HUES6 (cell line): ENCODE data around the gene LIPE.

Source experiments
- H3K27ac ChIP-seq: 2 replicates; pipeline ENCODE4 v1.7.0; 2013; ENCODE audit warnings: low read depth, mild to moderate bottlenecking, low read length, inconsistent platforms
- H3K27me3 ChIP-seq: 2 replicates; pipeline ENCODE4 v1.6.1; 2013; ENCODE audit warnings: low read length; ENCODE audit not compliant: control insufficient read depth, insufficient read depth
- H3K36me3 ChIP-seq: 2 replicates; pipeline ENCODE4 v1.6.1; 2013; ENCODE audit warnings: low read length; ENCODE audit not compliant: control insufficient read depth, insufficient read depth
- H3K4me1 ChIP-seq: 2 replicates; pipeline ENCODE4 v1.6.1; 2013; ENCODE audit warnings: low read length; ENCODE audit not compliant: control insufficient read depth, insufficient read depth
- H3K4me3 ChIP-seq: 2 replicates; pipeline ENCODE4 v1.5.1; 2013; ENCODE audit warnings: low read depth, low read length
- H3K9ac ChIP-seq: one replicate; pipeline ENCODE4 v1.6.1; 2013; ENCODE audit warnings: mild to moderate bottlenecking, low read length
- H3K9me3 ChIP-seq: 2 replicates; pipeline ENCODE4 v1.6.1; 2013; ENCODE audit warnings: low read depth, low read length; ENCODE audit not compliant: control insufficient read depth, insufficient read depth

LIPE gene

DNA sequence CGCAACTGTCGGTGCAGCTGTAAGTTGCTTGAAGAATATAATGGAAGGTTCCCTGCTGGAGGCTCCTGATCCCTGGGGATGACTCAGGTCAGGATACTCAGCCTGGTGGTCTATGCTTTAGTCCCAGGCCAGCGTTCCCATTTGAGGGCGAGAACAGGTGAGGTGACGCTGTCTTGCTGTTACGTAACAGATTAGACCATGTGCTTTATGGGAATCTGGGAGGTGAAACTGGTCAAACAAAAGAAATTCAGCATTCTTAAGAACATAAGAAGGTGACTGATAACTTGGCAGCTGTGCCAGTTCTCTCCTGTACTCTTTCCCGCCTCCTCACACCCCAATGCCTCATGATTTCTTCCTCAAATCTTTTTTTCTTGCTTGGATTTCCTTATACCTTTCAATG is 15.6 kb upstream of the LIPE start, which contains the start of gene CXCL17:
Gene CXCL17 (minus strand): TSS at position 114 of the 400 bp plus-strand sequence. CDS start 114 bp downstream, outside the sequence.
- Histone ChIP-seq H3K27me3 (peaks cover 18% of the 10 kb centered on the region), H3K36me3 (no peaks in the 10 kb centered on the region), H3K27ac (no peak within 1 kb of the TSS), H3K9ac (no peak within 1 kb of the TSS), H3K4me3 (no peak within 1 kb of the TSS), H3K4me1 (peaks cover 9% of the 10 kb centered on the region), H3K9me3 (no peaks in the 10 kb centered on the region)

DNA sequence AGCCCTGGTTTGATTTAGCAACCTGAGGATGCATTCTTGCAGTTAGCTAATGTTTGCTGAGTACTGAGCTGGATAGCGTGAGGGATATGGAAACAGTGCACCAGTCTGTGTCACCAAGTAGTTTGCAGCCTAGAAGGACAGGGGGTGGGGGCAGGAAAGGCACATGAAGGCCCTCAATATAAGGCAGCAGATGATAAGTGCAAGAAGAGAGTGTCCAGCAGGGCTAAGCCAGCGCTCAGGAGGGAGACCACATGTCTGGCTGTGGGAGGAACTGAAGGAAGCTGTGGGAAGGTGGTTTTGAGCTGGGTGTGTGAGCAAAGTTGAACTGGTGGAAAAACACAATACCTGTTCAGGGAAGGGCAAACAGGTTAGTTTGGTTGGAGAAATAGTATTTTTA is 13.9 kb upstream of the LIPE start:
- Histone ChIP-seq H3K27ac (no peak overlapping the region), H3K4me1 (peaks cover 9% of the 10 kb centered on the region), H3K9ac (no peak overlapping the region), H3K27me3 (peaks cover 18% of the 10 kb centered on the region), H3K9me3 (no peaks in the 10 kb centered on the region), H3K36me3 (no peaks in the 10 kb centered on the region), H3K4me3 (no peak overlapping the region)

DNA sequence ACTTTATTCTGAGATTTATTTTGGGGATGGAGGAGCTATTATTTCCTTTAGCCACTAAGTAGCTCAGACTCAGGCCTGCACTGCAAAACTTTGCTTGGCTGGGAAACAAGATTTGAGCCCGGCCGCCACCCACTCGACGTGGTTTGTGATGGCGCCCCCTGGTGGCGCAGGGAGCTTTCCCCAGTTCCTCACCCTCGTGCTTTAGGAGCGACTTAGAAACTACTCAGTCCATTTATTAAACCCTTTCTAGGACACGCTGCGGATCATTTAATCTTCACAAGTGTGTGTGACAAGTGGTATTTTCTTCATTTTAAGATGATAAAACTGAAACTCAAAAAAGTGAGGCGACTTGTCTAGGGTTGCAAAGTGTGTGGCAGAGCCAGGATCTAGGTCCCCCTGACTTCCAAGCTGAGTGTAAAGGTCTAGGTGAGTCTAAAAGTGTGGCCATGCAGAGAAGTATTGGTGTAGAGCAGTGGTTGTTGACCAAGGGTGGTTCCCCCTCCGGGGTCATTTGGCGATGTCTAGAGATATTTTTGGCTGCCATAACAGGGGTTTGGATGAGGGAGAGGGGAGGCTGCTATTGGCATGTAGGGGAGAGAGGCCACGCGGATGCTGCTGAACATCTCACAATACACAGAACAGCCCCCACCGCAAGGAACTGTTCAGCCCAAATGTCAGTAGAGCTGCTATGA is 13.3 kb upstream of the LIPE start:
- Histone ChIP-seq H3K9me3 (no peaks in the 10 kb centered on the region), H3K9ac (no peak overlapping the region)

DNA sequence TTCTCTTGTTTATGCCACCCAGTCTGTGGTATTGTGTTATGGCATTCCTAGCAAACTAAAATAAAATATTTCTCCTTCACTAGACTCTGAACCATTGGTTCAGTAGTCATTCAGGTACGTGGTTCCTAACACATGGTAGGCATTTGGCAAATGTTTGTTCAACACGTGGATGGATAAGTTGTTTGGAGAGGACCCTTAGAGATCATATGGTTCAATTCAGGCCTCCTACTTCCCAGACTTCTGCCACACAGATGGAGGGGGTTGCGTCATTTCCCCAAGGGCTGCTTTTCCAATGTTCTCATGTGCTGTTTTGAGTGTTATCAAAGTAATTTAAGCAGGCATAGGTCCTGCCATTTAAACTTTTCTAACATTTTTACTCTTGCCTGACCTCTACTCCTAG is 8.8 kb upstream of the LIPE start:
- no peaks in the 10 kb centered on the region for H3K9me3 ChIP-seq
- peaks cover 6% of the 10 kb centered on the region for H3K27me3 ChIP-seq
- no peaks in the 10 kb centered on the region for H3K36me3 ChIP-seq
- no peak overlapping the region for H3K9ac ChIP-seq
- H3K4me3 ChIP-seq, result no peak overlapping the region
- no peak overlapping the region for H3K27ac ChIP-seq
- H3K4me1 ChIP-seq, result peaks cover 4% of the 10 kb centered on the region

More for the DNA sequence above, 13.3 kb upstream of the LIPE start:
- Histone ChIP-seq H3K27ac (no peak overlapping the region), H3K4me1 (peaks cover 9% of the 10 kb centered on the region), H3K27me3 (peaks cover 18% of the 10 kb centered on the region), H3K4me3 (no peak overlapping the region), H3K36me3 (no peaks in the 10 kb centered on the region)

DNA sequence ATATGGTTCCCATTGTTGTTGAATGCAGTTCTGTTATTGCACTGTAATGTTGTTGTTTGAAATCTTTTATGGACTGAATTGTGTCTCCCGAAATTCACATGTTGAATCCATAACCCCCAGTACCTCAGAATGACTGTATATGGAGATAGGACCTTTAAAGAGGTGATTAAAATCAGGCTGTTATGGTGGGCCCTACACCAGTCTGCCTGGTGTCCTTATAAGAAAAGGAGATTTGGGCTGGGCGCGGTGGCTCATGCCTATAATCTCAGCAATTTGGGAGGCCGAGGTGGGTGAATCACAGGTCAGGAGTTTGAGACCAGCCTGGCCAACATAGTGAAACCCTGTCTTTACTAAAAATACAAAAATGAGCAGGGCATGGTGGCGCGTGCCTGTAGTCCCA is 8.1 kb upstream of the LIPE start:
- Histone ChIP-seq H3K9me3 (no peaks in the 10 kb centered on the region), H3K9ac (no peak overlapping the region), H3K27me3 (no peaks in the 10 kb centered on the region), H3K36me3 (no peaks in the 10 kb centered on the region), H3K4me3 (no peak overlapping the region), H3K27ac (no peak overlapping the region), H3K4me1 (peaks cover 4% of the 10 kb centered on the region)

DNA sequence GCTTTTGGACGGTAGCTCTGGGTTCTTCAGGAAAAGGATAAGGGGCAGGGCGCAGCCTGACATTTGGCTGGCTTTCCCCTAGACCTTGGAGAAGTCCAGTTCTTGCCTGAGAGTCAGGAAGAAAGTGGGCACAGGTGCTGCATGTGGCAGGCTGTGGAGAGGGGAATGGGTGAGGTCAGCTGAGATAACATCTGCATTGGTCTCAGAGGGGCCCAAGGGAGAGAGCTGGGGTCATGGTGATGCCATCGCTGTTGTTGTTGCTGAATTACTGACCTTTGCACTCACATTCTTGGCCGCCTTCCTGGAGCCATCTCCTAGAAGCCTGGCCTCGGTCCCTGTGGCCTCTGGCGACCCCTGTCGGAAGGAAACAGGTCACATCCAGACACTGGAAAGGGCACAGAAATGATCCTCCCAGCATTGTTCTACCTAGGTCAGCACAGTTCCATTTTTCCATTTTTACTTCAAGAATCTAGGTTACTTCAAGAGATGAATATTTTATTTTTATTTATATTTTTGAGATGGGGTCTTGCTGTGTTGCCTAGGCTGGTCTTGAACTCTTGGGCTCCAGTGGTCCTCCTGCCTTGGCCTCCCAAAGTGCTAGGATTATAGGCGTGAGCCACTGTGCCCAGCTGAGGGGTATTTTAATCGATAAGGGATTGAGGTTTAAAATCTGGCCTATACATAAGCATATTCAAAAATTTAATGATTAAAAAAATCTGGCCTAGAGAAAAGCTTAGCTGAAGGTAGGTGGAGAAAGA is 6.5 kb upstream of the LIPE start:
- no peak overlapping the region for H3K9ac ChIP-seq

DNA sequence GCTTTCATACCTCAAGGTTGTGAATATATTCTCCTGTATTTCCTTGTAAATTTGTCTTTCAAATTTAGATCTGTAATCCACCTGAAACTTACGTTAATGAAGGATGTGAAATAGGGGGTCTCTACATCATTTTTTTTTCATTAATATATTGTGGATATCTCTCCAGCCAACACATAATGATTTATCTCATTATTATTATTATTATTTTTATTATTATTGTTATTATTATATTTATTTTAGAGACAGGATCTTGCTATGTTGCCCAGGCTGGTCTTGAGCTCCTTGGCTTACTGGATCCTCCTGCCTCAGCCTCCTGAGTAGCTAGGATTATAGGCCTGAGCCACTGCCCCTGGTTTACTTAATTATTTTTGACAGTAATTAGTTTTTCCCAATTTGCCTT is 4.3 kb upstream of the LIPE start:
- Histone ChIP-seq H3K4me1 (peaks cover 4% of the 10 kb centered on the region), H3K9ac (no peak overlapping the region), H3K4me3 (no peak overlapping the region)

More for the DNA sequence above, 6.5 kb upstream of the LIPE start:
- H3K4me1 ChIP-seq, result peaks cover 4% of the 10 kb centered on the region
- H3K9me3 ChIP-seq, result no peaks in the 10 kb centered on the region
- H3K27me3 ChIP-seq, result no peaks in the 10 kb centered on the region
- no peak overlapping the region for H3K27ac ChIP-seq
- H3K4me3 ChIP-seq, result no peak overlapping the region
- H3K36me3 ChIP-seq, result no peaks in the 10 kb centered on the region

DNA sequence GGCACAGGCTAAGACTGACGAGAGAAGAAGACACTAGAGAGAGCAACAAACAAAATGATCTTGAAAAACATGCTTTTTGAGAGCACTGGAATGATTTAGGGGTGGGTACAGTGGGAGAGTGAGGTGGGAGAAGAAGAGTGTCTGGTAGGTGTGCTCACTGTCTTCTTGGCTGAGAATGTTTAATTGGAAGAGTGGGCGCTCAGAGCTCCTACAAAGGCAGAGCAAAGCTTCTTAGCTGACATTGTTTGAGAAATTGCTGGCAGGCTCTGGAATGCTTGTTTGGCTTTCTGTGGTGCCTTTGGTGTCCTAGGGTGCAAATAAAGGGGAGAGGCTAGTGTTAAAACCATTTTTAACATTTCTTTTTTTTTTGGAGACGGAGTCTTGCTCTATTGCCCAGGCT is 1.5 kb upstream of the LIPE start:
- Histone ChIP-seq H3K36me3 (no peaks in the 10 kb centered on the region), H3K4me1 (peaks cover 9% of the 10 kb centered on the region), H3K27ac (no peak overlapping the region), H3K9me3 (no peaks in the 10 kb centered on the region; the same call in 1 of the 2 replicates), H3K4me3 (no peak overlapping the region), H3K27me3 (peaks cover 31% of the 10 kb centered on the region), H3K9ac (no peak overlapping the region)

More for the DNA sequence above, 4.3 kb upstream of the LIPE start:
- no peaks in the 10 kb centered on the region for H3K36me3 ChIP-seq
- H3K27me3 ChIP-seq, result peaks cover 7% of the 10 kb centered on the region
- no peak overlapping the region for H3K27ac ChIP-seq
- no peaks in the 10 kb centered on the region for H3K9me3 ChIP-seq

DNA sequence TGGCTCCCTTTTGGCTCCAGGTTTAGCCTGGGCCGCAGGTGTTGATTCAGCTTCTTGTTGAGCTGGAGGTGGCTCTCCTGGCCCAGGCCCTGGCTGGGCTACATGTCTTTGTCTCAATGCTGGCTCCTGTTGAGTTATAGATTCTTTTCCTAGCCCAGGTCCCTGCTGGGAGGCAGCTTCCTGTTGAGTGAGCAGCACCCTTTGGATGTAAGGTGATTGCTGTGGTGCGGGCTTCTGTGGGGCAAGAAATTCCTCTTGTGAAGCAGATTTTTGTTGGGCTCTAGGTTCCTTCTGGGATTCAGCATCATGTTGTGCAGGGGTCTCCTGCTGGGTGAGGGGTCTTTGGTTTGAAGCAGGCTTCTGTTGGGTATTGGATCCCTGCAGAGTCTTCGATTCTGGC is 545 bp downstream of the LIPE start:
- H3K4me1 ChIP-seq, result peaks cover 6% of the 10 kb centered on the region
- H3K4me3 ChIP-seq, result no peak overlapping the region
- no peak overlapping the region for H3K27ac ChIP-seq
- peaks cover 49% of the 10 kb centered on the region for H3K27me3 ChIP-seq
- H3K9me3 ChIP-seq, result no peaks in the 10 kb centered on the region; the same call in 1 of the 2 replicates
- H3K36me3 ChIP-seq, result no peaks in the 10 kb centered on the region
- no peak overlapping the region for H3K9ac ChIP-seq

DNA sequence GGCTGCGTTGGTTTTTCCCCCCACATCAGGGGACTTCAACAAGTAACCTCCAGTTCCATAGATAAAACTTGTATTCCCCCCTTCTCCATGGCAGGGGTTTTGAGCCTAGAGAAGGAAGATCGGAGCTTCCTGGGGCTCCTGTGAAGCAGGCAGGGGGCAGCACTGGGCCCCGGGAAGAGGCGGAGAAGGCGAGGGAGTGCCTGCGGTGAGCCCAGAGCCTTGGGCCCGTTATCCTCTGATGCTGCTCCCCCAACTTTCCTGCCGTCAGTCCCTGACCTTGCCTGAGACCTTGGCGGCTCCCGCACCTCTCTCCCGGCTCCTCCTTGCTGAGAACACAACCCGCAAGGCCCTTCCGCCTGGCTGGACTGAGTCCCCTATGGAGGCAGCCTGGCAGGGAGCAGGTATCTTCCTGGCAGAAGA is 2.5 kb downstream of the LIPE start:
- H3K36me3 ChIP-seq, result no peaks in the 10 kb centered on the region
- H3K9me3 ChIP-seq, result no peaks in the 10 kb centered on the region; the same call in 1 of the 2 replicates
- peaks cover 9% of the 10 kb centered on the region for H3K4me1 ChIP-seq
- H3K27ac ChIP-seq, result no peak overlapping the region
- H3K27me3 ChIP-seq, result peaks cover 63% of the 10 kb centered on the region
- no peak overlapping the region for H3K9ac ChIP-seq
- H3K4me3 ChIP-seq, result no peak overlapping the region

DNA sequence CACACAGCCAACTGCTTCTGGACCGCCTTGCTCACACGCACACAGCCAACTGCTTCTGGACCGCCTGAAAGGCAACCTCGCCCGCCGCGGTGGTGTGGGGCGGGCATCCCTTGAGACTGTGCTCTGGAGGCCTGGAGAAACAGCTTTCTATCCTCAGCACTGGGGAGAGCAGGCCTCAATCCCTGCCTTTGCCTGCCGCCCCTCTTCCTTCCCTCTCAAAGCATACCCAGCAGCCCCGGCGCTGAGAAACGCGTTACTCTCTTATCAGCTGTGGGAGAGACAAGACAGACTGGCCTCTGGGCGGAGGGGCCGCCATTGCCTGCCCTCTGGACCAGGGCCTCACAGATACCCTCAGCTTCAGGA is 2.9 kb downstream of the LIPE start:
- peaks cover 9% of the 10 kb centered on the region for H3K4me1 ChIP-seq

More for the DNA sequence above, 2.9 kb downstream of the LIPE start:
- Histone ChIP-seq H3K36me3 (no peaks in the 10 kb centered on the region), H3K27me3 (peaks cover 63% of the 10 kb centered on the region), H3K4me3 (no peak overlapping the region), H3K9me3 (no peaks in the 10 kb centered on the region; the same call in 1 of the 2 replicates), H3K27ac (no peak overlapping the region), H3K9ac (no peak overlapping the region)
